Mammary epithelial cell (primary cell): ENCODE measurements around the gene TNFRSF6B.

Experiments used
- EZH2 ChIP-seq: IDR thresholded peaks from 2 replicates; pipeline ENCODE4 v1.6.1; 2012; ENCODE audit warnings: low read length, inconsistent platforms, borderline replicate concordance
- TF ChIP-seq, protein P1 (sequence below), 2 donors: IDR thresholded peaks in 1 of 2; conservative IDR thresholded peaks in 1 of 2; 2 replicates each; pipeline ENCODE4 v1.5.1; 2011 to 2012; ENCODE audit warnings: inconsistent platforms in 2 of 2, low read length in 2 of 2, mild to moderate bottlenecking in 2 of 2, control low read depth in 1 of 2, low read depth in 1 of 2; ENCODE audit not compliant: insufficient read depth in 1 of 2; ENCODE audit errors: extremely low read depth in 1 of 2

DNA sequence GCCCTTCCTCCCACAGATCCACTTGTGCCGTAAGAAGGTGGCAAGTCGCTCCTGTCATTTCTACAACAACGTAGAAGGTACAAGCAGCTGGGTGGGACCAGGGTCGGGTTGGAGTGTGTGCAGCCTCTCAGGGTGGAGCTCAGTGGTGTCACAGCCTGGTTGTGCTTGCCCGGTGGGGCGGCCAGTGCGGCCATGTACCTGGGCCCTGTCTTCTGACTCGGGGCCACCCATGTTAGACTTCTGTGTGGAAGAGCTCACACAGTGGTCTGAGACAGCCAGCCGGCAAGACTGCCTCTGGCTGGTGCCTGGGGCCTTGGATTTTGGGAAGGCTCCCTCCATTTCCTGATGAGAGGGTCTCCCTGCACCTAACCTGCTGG lies 33.7 kb upstream of the TNFRSF6B start:
- TF ChIP-seq, protein P1, sequence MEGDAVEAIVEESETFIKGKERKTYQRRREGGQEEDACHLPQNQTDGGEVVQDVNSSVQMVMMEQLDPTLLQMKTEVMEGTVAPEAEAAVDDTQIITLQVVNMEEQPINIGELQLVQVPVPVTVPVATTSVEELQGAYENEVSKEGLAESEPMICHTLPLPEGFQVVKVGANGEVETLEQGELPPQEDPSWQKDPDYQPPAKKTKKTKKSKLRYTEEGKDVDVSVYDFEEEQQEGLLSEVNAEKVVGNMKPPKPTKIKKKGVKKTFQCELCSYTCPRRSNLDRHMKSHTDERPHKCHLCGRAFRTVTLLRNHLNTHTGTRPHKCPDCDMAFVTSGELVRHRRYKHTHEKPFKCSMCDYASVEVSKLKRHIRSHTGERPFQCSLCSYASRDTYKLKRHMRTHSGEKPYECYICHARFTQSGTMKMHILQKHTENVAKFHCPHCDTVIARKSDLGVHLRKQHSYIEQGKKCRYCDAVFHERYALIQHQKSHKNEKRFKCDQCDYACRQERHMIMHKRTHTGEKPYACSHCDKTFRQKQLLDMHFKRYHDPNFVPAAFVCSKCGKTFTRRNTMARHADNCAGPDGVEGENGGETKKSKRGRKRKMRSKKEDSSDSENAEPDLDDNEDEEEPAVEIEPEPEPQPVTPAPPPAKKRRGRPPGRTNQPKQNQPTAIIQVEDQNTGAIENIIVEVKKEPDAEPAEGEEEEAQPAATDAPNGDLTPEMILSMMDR (conservative IDR thresholded peaks at IDR 0.05 in 1 of 2, IDR thresholded peaks at IDR 0.05 in 1 of 2; ENCODE audit: extremely low read depth in 1 of 2, insufficient read depth in 1 of 2, low read depth in 1 of 2, low read length in 2 of 2): no peak
- no peak for TF ChIP-seq EZH2
